Stimulated activated CD8-positive, alpha-beta memory T cell treated with anti-CD3 and anti-CD28 coated beads, Interleukin-15, amount 100 ng/mL, for 1 hour (primary cell): ENCODE results near the gene ITPR2.
"Not testable (repeated sequence)": the region's sequence is repeated elsewhere in the genome, so short reads cannot be mapped to it uniquely, and the experiment has no call there.

Experiments
- DNase-seq: peaks from one replicate; pipeline ENCODE4 v3.0.0-alpha.2; 2020; ENCODE audit warnings: low read depth

The ITPR2 gene

GRCh38 chr12:26729137-26729671 lies 103.8 kb downstream of the ITPR2 start:
- not testable (repeated sequence) for DNase-seq

GRCh38 chr12:26728205-26729050 lies 104.6 kb downstream of the ITPR2 start:
- no peak for DNase-seq

- no peak for DNase-seq
Measured at GRCh38 chr12:26727482-26728204, 105.4 kb downstream of the ITPR2 start.

GRCh38 chr12:26726956-26727355 lies 106.0 kb downstream of the ITPR2 start:
- DNase-seq, result no peak

DNA sequence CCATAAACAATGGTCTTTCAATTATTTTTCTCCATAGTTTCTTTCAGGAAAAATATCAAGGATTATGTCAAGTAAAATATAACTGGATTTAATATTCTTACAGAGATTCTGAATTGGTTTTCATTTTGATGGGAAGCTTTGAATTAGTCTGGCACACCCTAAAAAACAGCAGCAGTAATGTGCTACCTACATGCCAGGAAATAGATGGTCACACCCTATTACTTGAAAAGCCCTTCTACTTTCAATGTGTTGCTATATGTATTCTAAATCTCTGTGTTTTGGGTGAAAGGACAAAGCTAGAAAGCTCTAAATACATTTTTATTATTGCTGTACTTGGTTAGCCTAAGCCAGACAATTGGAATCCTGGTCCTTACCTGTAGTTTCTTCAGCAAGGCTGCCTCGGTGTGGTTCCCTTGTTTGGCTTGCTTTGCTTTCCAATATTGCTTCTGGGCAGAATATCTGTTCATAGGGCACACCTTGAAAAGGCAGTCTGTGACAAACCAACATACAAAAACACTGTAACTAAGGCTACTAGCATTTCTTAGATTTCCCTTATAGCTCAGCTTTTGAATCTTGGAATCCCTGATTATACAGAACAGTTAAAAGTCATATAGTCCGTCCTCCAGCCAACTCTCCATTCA lies 107.6 kb downstream of the ITPR2 start:
- no peak for DNase-seq

DNA sequence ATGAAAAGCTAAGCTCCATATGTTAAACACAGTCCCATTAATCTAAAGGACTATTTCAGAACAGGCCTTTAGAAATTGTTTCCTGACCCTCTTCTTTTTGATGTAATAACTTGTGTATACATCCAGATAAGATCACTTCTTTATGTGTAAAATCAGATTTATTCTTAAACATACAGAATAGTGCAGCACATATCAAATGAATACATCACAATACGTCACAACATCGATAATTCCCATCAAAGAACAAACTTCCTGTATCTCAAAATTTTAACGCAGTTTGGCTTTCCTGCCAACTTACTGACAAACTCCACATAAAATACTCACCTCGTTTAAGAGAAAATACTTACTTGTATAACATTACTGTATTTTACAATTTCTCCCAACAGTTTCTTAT lies 108.7 kb downstream of the ITPR2 start:
- DNase-seq, result no peak

DNA sequence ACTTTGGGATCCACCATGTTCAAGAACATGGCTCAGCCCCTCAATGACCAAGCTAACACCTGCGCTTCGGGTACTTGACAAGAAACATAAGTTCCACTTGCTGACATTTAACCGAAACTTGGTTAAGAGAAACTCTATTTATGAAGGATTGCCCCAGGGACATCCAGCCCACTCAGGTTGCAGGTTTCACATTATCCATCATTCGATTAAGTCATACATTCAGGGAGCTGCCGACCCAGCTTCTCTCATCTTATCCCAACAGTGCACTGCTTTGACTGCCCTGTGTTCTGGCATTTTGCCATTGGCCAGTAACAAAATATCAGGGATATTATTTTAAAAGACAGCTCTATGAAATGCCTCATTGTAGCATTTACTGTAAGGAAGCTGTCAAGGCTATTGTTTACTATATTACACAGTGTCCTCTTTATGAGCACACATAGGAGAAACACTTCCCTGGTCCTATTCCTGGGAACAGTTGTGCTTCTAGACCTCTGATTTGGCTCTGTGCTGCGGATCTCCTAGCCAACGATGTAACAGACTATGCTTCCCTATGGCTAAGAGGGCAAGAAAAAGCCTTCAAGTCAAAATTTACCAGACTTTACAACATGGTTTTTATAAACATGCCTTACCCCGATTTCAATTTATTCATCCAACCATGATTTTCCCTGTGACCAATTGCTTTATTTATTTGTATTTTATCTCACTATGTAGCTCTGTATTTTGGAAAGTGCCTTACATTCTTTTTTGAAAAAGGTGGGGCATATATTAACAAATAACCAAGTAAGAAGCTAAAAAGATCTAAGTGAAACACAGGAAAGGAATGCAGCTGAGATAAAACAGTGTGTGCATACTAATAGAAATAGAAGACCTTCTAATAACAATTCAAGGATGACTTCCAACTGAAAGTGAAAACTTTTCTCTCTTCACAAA lies 109.3 kb downstream of the ITPR2 start:
- no peak for DNase-seq

GRCh38 chr12:26721800-26722199 lies 111.2 kb downstream of the ITPR2 start:
- no peak for DNase-seq

- DNase-seq, result no peak
Measured at GRCh38 chr12:26719852-26720251, 113.1 kb downstream of the ITPR2 start.

DNA sequence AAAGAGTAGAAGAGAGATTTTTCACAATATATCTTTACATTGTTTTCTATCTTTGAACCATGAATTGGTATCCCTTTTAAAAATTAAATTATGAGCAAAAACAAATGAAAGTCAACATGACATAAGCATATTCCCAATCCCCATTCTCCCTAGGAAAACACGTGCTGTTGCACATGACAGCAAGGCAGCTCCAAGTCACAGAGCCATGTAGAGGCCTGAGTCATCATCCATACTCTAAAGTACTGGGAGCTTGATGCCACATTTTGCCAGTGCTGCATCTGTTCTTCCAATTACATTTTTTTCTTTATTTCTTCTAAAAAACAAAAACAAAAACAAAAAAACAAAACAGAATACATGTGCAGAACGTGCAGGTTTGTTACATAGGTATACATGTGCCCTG lies 115.2 kb downstream of the ITPR2 start:
- DNase-seq, result no peak

DNA sequence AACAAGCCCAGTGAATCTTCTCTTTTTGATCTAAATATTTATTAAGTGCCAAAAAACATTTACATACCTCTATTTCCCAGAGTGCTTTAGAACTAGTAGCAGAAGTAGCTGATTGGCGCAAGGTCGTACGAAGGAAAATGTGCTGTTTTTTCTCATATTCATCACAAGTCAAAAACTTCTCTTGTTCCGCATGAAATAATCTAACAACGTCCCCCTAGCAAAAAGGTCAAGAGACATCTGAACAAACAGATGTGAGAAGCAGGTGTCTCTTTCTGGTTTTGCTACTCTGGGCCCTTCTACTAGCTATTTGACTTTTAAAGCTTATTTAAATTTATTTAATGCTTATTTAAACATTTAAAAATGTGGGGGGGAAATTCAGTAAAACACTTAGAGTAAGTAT lies 117.8 kb downstream of the ITPR2 start:
- no peak for DNase-seq

- DNase-seq, result no peak
Measured at GRCh38 chr12:26713885-26714383, 119.1 kb downstream of the ITPR2 start.

DNA sequence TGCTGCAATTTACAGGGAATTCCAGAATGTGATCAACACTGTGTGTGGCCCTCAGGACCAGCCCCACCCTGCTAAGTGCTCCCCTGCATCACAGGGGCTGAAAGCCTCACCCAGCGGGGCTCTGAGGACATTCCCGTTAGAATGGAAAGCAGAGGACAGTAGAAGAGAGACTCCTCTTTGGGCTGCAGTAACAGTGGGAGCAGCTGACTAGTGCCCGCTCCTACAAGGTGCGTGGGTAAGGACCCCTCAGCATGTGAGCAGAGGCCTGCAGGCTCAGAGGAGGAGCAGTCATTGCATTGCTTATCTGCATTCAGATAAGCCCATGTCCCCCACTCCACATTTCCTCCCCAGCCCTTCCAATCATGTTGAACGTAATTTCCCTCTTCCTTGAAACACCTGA lies 120.1 kb downstream of the ITPR2 start:
- DNase-seq, result no peak

DNA sequence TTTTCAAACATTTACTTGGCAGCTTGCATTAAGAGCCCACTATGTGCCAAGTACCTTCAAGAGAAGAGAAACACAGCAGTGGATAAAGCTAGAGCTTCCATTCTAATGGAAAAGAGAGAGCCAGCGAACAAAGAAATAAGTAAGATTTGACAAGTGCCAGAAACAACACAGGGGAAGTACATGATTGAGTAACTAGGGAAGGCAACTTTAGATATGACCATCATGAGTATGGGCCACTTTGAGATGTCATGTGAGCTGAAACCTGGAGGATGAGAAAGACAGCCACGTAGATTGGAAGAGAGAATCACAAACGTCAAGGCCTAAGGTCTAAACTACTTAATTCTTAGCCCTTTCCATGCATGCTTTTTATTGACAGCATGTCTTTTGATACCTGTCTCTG lies 121.4 kb downstream of the ITPR2 start:
- DNase-seq, result no peak

- no peak for DNase-seq
Measured at GRCh38 chr12:26711072-26711471, 121.9 kb downstream of the ITPR2 start.

DNA sequence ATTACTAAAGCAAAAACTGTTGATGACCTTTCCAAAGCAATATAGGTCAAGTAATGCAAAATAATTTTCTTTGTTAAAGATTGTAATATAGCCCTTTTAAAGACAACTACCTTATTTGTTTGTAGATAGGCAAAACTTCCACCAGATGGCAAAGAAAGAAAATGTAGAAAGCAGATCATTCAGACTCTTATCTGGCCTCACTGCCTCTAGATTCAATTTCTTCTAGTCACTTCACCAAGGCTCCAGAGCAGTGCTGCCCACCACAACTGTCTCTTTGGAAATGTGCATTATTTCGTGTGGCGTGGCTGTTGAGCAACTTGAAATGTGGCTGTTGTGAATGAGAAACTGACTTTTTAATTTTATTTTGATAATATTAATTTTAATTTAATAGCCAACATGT lies 127.1 kb downstream of the ITPR2 start:
- DNase-seq, result no peak

GRCh38 chr12:26704684-26705460 lies 128.1 kb downstream of the ITPR2 start:
- DNase-seq, result no peak

DNA sequence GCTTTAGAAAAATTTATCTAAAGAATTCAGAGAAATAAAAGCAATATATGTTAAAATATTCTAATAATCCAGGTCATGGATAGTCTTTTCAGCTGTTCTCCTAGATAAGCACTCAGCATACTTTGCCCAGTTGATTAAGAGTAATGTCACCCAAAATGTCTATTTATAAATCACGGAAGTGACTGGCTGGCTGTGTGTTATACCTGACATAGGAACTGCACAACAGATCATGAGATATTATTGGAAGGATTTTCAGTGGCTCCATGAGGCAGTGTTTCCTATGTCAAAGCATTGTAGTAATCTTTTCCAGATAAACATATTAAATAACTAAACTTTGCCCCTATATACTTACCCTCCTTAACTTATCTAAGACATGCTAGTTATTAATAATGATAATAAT lies 128.8 kb downstream of the ITPR2 start:
- DNase-seq, result no peak

DNA sequence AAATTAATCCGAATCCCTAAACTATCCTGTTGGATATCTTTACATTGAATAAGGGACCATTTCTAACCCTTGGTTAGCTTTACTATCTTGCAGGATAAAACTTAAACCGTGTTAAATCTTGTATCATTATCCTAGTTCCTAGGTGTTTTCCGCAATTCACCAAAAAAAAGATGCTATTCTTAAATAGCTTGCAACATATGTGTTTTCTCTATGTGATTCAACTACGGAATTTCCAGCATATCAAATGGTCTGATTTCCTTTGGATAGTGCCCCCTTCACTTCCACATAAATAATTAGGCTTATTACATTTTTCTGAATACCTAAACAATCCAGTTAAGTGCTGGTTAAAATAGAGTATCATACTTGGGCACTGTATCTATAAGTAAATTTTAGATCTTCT lies 130.3 kb downstream of the ITPR2 start:
- no peak for DNase-seq

DNA sequence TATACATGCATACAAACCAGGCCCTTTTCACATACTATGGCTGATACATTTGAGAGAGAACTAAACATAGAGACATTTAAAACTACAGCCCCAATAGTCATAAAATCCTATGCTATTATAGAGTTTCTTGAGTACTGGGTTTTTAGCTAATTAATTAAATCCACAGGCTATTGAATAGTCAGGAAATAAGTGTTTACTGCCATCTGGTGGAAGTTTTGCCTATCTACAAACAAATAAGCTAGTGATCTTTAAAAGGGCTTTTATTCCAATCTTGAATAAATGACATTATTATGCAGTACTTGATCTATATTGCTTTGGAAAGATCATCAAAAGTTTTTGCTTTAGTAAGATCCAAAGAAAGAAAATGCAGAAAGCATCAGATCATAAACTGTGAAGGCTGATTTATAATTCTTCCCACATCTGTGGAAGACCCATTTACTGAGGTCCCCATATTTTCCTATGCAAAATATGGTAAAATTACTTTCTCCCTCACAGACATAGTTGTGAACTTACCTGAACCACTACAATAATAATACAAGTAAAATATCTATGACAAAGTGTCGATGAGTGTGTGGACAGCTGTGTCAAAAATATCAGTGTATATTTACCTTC lies 131.3 kb downstream of the ITPR2 start:
- no peak for DNase-seq
